IPS-20b (cell line): ENCODE results near the gene LONP1.
"Not testable (repeated sequence)": the region's sequence is repeated elsewhere in the genome, so short reads cannot be mapped to it uniquely, and the experiment has no call there.

Experiments used
- H3K27ac ChIP-seq: one replicate; pipeline ENCODE4 v1.5.1; 2013; ENCODE audit warnings: low read length
- H3K27me3 ChIP-seq: 2 replicates; pipeline ENCODE4 v1.6.1; 2013; ENCODE audit warnings: mild to moderate bottlenecking, low read length, inconsistent platforms; ENCODE audit not compliant: insufficient read depth
- H3K36me3 ChIP-seq: 2 replicates; pipeline ENCODE4 v1.6.1; 2013; ENCODE audit warnings: low read depth, mild to moderate bottlenecking, inconsistent platforms, low read length, moderate library complexity; ENCODE audit not compliant: insufficient read depth
- H3K4me1 ChIP-seq: 2 replicates; pipeline ENCODE4 v1.6.1; 2013; ENCODE audit warnings: mild to moderate bottlenecking, control low read depth, inconsistent platforms, low read length, moderate library complexity; ENCODE audit not compliant: insufficient read depth
- H3K4me3 ChIP-seq: 2 replicates; pipeline ENCODE4 v1.5.1; 2013; ENCODE audit warnings: mild to moderate bottlenecking, low read length, inconsistent platforms
- H3K9ac ChIP-seq: 2 replicates; pipeline ENCODE4 v1.6.1; 2013; ENCODE audit warnings: low read depth, mild to moderate bottlenecking, inconsistent platforms, low read length, moderate library complexity
- H3K9me3 ChIP-seq: 2 replicates; pipeline ENCODE4 v1.6.1; 2013; ENCODE audit warnings: mild to moderate bottlenecking, low read depth, low read length, inconsistent platforms; ENCODE audit not compliant: insufficient read depth

Gene LONP1, protein sequence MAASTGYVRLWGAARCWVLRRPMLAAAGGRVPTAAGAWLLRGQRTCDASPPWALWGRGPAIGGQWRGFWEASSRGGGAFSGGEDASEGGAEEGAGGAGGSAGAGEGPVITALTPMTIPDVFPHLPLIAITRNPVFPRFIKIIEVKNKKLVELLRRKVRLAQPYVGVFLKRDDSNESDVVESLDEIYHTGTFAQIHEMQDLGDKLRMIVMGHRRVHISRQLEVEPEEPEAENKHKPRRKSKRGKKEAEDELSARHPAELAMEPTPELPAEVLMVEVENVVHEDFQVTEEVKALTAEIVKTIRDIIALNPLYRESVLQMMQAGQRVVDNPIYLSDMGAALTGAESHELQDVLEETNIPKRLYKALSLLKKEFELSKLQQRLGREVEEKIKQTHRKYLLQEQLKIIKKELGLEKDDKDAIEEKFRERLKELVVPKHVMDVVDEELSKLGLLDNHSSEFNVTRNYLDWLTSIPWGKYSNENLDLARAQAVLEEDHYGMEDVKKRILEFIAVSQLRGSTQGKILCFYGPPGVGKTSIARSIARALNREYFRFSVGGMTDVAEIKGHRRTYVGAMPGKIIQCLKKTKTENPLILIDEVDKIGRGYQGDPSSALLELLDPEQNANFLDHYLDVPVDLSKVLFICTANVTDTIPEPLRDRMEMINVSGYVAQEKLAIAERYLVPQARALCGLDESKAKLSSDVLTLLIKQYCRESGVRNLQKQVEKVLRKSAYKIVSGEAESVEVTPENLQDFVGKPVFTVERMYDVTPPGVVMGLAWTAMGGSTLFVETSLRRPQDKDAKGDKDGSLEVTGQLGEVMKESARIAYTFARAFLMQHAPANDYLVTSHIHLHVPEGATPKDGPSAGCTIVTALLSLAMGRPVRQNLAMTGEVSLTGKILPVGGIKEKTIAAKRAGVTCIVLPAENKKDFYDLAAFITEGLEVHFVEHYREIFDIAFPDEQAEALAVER

DNA sequence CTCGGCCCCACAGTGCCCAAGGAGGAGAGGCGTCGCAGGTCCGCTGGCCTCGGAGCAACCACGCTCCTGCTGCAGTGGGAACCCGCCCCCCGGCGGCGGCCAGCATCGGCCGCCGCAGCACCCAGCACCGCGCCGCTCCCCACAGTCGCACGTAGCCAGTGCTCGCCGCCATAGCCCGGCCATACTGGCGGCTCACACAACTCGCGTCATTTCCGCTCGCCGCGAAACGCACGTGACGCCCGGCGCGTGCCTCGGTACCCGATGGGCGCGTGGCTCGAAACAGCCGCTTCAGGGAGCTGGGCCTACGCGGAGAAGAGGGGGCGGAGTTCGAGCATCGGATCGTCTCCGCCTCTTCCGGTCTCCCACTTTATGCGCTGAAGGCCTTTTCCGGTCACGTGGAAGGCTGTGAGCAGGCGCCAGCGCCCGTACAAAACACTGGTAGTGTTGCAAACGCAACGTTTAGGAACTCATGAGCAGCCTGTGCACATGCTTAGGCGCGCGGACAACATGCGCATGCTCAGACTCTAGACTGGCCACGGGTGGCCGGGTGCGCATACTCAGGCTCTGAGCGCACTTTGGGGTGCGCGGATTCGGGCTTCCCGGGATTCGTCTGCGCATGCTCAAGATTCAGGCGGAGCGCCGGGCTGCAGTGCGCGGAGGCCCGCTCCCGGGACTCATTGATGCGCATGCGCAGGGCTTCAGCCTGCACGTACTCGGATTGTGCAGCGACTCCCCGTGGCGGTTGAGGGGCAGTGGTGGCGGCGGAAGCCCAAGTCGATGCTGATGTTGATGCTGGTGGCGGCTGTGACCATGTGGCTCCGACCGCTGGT is at the start of gene LONP1, which contains the start of gene CATSPERD:
Gene LONP1, minus strand, starts transcription at position 186 of the 830 bp plus-strand sequence. Its CDS starts 14 bp downstream, at position 172.
Gene CATSPERD, plus strand, starts transcription at position 677 of the 830 bp plus-strand sequence. Its CDS starts 101 bp downstream, at position 778.
- Histone ChIP-seq H3K9me3 (no peaks in the 10 kb centered on the region), H3K27ac (peak within 1 kb of the TSS; percentile 81), H3K4me1 (no peaks in the 10 kb centered on the region), H3K36me3 (peaks cover 15% of the 10 kb centered on the region), H3K9ac (peak within 1 kb of the TSS; percentile 99), H3K27me3 (no peaks in the 10 kb centered on the region), H3K4me3 (peak within 1 kb of the TSS; percentile 99)

DNA sequence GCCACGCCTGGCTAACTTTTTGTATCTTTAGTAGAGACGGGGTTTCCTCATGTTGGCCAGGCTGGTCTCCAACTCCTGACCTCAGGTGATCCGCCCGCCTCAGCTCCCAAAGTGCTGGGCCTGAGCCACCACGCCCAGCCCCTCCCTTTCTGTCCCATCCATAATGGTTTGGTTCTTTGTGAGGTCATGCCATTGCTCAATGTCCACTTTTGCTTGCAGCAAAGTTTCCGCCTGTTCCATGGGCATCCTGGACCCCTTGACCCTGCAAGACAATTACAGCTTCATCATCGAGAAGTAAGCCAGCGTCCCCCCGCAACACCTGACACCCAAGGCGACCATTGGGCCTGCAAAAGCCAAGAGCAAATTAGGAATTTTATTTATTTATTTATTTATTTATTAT is 48.0 kb upstream of the LONP1 start:
- Histone ChIP-seq H3K4me1 (no peaks in the 10 kb centered on the region), H3K27ac (no peak overlapping the region), H3K9me3 (no peaks in the 10 kb centered on the region), H3K9ac (no peak overlapping the region), H3K36me3 (no peaks in the 10 kb centered on the region), H3K27me3 (no peaks in the 10 kb centered on the region), H3K4me3 (no peak overlapping the region)

DNA sequence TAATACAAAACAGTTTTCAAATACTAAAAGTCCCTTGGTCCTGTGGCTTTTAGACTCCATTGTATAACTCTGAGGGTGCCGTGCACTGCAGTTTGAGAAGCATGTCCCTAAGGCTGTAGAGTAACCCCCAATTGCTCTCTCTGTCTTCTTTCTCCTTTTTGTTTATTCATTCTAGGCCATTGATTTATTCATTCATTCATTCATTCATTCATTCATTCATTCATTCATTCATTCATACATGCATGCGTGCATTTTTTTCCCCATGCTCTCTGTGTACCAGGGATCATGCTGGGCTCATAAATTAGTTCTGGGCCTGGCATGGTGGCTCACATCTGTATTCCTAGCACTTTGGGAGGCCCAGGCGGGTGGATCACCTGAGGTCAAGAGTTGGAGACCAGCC is 45.3 kb upstream of the LONP1 start:
- H3K9me3 ChIP-seq, result no peaks in the 10 kb centered on the region
- H3K4me1 ChIP-seq, result no peaks in the 10 kb centered on the region

DNA sequence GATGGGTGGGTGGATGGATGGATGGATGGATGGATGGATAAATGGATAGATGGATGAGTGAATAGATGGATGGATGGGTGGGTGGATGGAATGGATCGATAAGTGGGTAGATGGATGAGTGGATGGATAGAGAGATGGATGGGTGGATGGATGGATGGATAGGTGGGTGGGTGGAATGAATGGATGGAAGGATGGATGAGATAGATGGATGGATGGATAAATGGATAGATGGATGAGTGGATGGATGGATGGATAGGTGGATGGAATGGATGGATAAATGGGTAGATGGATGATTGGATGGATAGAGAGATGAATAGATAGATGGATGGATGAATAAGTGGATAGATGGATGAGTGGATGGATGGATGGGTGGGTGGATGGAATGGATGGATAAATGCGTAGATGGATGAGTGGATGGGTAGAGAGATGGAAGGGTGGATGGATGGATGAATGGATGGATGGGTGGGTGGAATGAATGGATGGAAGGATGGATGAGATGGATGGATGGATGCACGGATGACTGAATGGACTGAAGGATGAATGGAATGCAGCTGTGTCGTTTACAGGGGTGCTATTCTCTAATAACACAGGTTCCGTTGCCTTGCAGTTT is 42.8 kb upstream of the LONP1 start:
- Histone ChIP-seq H3K9me3 (no peaks in the 10 kb centered on the region), H3K27ac (no peak overlapping the region), H3K27me3 (no peaks in the 10 kb centered on the region), H3K36me3 (no peaks in the 10 kb centered on the region), H3K4me1 (no peaks in the 10 kb centered on the region), H3K4me3 (no peak overlapping the region), H3K9ac (no peak overlapping the region)

More for the DNA sequence above, 45.3 kb upstream of the LONP1 start:
- Histone ChIP-seq H3K27me3 (no peaks in the 10 kb centered on the region), H3K36me3 (no peaks in the 10 kb centered on the region), H3K9ac (no peak overlapping the region), H3K4me3 (no peak overlapping the region), H3K27ac (no peak overlapping the region)

DNA sequence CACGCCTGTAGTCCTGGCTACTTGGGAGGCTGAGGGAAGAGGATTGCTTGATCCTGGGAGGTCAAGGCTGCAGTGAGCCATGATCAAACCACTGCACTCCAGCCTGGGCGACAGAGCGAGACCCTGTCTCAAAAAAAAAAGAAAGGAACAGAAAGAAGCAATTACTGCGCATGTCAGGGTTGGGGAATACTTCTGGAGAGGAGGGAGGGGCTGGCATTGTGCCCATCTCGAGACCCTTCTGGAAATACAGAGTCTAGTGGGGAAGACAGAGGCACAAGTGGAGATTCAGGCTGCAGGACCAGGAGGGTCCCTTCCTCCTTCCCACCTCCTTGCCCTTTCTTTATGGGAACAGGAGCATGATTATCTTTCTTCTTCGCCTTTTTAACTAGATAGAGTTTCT is 33.8 kb upstream of the LONP1 start:
- H3K36me3 ChIP-seq, result no peaks in the 10 kb centered on the region
- no peak overlapping the region for H3K9ac ChIP-seq
- no peak overlapping the region for H3K27ac ChIP-seq
- no peaks in the 10 kb centered on the region for H3K27me3 ChIP-seq
- no peaks in the 10 kb centered on the region for H3K9me3 ChIP-seq
- no peak overlapping the region for H3K4me3 ChIP-seq
- H3K4me1 ChIP-seq, result no peaks in the 10 kb centered on the region

DNA sequence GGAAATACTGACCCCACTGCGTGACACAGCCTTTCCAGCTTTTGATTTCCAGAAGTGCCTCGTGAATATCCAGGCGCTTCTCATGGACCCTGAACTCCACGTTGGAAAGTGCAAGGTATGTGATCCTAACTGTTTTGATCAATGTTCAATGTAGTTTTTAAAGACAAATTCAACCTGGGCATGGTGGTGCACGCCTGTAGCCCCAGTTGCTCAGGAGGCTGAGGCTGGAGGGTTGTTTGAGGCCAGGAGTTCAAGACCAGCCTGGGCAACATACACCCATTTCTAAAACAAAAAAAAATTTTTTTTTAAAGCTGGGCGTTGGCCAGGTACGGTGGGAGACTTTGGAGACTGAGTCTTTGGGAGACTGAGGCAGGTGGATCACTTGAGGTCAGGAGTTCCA is 31.8 kb upstream of the LONP1 start:
- no peaks in the 10 kb centered on the region for H3K27me3 ChIP-seq
- H3K27ac ChIP-seq, result no peak overlapping the region
- H3K4me1 ChIP-seq, result no peaks in the 10 kb centered on the region
- no peaks in the 10 kb centered on the region for H3K9me3 ChIP-seq
- no peak overlapping the region for H3K9ac ChIP-seq
- no peaks in the 10 kb centered on the region for H3K36me3 ChIP-seq
- H3K4me3 ChIP-seq, result no peak overlapping the region

DNA sequence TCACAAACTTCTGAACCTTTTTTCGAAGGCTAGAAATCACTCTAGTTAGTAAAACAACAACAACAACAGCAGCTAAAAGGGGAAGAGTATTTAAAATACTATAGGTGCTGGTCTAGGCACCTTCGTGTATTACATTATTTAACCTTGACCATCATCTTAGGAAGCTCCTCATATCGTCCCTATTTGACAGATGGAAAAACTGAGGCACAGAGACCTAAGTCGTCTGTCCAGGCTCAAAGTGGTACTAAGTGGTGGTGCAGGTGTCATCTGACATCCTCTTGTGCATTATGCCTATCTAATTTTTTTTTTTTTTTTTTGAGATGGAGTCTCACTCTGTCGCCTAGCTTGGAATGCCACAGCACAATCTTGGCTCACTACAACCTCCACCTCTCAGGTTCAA is 29.6 kb upstream of the LONP1 start:
- Histone ChIP-seq H3K27me3 (no peaks in the 10 kb centered on the region), H3K4me1 (no peaks in the 10 kb centered on the region), H3K27ac (no peak overlapping the region), H3K4me3 (no peak overlapping the region), H3K9me3 (no peaks in the 10 kb centered on the region), H3K36me3 (no peaks in the 10 kb centered on the region), H3K9ac (no peak overlapping the region)

DNA sequence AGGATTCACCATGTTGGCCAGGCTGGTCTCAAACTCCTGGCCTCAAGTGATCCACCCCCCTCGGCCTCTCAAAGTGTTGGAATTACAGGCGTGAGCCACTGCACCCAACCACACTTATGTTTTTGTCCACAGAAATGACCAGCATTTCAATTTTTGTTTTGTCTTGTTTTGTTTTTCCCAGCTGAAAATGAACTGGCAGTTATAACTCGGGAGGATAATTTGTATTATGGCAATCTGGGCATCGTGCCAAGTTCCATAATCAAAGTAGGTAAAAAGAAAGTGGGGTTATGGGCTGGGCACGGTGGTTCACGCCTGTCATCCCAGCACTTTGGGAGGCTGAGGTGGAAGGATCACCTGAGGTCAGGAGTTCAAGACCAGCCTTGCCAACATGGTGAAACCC is 29.0 kb upstream of the LONP1 start:
- not testable (repeated sequence) for H3K27ac ChIP-seq, H3K36me3 ChIP-seq, H3K4me1 ChIP-seq, H3K27me3 ChIP-seq, H3K9me3 ChIP-seq, H3K4me3 ChIP-seq, H3K9ac ChIP-seq

DNA sequence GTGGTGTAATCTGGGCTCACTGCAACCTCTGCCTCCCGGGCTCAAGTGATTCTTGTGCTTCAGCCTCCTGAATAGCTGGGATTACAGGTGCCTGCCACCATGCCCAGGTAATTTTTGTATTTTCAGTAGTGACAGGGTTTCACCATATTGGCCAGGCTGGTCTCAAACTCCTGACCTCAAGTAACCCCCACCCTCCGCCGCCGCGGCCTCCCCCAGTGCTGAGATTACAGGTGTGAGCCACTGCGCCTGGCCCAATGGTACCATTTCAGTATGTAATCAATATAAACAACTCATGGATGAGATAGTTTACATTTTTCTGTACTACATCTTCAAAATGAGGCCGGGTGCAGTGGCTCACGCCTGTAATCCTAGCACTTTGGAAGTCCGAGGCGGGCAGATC is 25.1 kb upstream of the LONP1 start:
- H3K4me1 ChIP-seq, H3K36me3 ChIP-seq, H3K27me3 ChIP-seq, H3K9ac ChIP-seq, H3K27ac ChIP-seq, H3K9me3 ChIP-seq, H3K4me3 ChIP-seq: not testable (repeated sequence)

DNA sequence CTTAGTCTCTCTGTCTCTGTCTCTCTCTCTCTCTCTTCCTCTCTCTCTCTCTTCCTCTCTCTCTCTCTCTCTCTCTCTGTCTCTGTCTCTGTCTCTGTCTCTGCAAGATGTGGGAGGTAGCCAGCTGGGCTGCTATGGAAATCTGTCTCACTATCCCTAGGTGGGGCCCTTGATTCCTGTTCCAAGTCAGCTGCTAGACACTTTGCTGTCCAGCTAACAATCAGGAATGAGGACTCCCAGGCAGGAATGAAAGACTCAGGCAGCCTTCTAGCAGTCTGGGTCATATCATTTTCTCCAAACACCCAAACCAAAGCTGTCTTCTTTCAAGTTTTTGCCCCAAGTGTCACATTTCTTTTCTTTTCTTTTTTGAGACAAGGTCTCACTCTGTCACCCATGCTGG is 23.7 kb upstream of the LONP1 start:
- no peaks in the 10 kb centered on the region for H3K27me3 ChIP-seq
- H3K4me3 ChIP-seq, result no peak overlapping the region

DNA sequence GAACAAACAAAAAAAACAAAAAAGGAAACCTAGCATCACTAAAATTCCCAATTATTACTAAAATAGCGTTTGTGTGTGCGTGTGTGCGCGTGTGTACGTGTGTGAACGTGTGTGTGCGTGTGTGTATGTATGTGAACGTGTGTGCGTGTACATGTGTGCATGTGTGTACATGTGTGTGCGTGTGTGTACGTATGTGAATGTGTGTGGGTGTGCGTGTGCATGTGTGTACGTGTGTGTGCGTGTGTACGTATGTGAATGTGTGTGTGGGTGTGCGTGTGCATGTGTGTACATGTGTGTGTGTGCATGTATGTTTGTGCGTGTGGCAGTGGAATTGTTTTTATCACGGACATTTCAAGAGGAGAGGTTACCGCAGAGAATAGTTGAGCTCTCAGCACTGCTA is 22.1 kb upstream of the LONP1 start:
- H3K9ac ChIP-seq, result no peak overlapping the region
- H3K36me3 ChIP-seq, result no peaks in the 10 kb centered on the region
- no peak overlapping the region for H3K4me3 ChIP-seq
- no peaks in the 10 kb centered on the region for H3K9me3 ChIP-seq
- H3K4me1 ChIP-seq, result no peaks in the 10 kb centered on the region
- no peaks in the 10 kb centered on the region for H3K27me3 ChIP-seq
- no peak overlapping the region for H3K27ac ChIP-seq

More for the DNA sequence above, 23.7 kb upstream of the LONP1 start:
- Histone ChIP-seq H3K9ac (no peak overlapping the region), H3K9me3 (no peaks in the 10 kb centered on the region), H3K27ac (no peak overlapping the region), H3K36me3 (no peaks in the 10 kb centered on the region), H3K4me1 (no peaks in the 10 kb centered on the region)
